GM18873 (cell line): Measurements from ENCODE around the gene PRR23E.

ENCODE experiments used
- ATAC-seq: cut with Tn5 transposase; IDR thresholded peaks from one replicate; pipeline ENCODE4 v1.9.1; 2021; ENCODE audit warnings: mild to moderate bottlenecking, moderate library complexity, moderate number of reproducible peaks; ENCODE audit not compliant: unreplicated experiment, low FRiP score

Gene PRR23E

DNA sequence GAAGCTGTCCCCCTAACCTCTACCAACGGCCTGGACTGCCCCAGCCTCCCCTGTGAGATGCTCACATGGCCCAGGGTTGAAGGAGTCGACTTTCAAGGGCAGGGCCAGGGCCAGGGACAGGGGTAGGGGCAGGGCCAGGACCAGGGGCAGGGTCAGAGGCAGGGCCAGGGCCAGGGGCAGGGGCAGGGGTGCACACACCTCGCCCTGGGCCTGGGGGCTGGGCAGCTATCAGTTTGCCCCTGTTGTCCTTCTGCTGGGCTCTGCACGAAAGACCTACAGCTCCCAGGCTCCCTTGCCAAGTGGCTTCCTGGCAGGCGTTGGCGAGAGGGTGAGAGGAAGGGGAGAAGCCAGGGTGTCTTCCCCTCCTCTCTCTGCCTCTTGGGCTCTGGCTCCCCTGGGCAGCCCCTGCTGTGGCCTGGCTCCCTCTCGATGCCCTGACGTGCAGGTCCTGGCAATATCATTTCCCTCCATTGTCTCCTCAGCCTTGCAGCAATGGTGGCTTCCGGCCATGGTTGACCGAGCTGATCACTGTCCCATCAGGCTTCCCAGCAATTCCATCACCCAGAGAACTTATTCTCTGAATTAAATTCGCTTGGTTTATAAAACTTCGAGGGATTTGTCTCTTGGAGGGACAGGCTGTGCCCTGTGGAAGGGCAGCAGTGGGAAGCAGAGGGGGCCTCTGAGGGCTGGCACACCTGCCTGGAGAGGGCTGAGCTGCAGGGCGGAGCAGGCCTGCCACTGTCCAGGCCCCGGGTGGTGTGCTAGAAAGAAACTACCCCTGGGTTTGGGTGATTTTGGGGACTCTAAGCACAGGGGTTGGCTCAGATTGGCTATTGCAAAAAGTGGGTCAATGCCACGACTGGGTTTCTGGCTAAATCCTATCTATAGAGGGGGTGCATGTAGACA, 13.9 kb downstream of the PRR23E start:
- ATAC-seq: no peak

DNA sequence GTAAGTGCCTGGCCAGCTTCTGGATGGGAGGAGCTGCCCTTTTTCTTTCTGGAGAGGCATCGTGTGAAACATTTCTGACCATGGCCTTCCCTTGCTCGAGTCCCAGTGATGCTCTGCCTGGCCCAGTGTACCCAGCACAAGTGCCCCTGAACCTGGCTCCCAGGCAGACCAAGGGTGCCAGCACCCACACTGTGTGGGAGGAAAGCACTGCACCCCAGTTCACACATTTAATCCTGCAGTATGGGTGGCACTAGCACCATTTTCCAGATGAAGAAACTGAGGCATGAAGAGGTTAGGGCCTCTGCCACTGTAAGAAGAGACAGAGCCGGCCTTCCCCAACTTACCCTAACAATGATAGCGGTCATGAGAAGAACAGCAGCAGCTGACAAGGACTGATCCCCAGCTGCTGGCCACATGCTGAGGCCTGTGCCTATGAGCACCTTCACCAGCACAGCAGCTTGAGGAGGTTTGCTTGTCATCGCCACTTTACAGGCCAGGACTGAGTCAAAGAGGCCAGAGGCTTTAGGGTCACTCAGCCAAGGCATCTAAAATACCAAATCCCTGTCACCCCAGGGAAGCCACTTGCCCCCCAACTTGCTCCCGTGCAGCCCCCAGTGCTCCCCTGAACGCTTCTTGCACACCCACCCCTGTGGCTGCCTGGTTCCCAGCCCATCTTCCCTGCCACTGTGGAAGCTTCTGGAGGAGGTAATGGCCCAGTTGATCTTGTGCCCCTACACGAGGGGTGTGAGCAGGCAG, 15.0 kb downstream of the PRR23E start:
- ATAC-seq: no peak

DNA sequence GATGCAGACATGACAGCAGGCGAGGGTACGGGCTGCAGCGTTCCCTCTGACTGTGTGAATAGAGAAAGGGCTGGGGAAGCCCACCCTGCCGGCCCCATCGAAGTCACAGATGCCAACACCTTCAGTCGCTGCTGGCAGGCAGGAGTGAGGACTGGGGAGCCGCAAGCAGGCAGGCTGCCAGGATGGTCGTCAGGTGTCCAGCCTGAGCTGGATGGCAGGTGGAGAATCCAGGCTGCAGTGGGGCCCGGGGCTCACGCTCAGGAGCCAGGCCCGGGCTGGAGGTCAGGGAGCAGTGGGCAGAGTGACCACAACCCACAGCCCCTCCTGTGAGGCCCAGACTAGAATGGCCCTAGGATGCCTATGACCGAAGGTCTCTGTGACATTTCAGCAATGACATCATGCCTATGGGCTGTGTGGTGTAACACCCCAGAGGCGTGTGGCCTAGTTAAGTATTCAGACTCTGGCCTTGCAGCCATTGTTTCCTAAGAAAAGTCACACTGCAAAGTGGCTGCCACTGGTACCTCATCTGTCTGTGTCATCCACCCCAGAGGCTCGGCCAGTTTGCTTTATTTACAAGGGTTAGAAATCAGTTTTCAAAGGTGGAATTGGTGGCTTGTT, 15.7 kb downstream of the PRR23E start:
- ATAC-seq: no peak

DNA sequence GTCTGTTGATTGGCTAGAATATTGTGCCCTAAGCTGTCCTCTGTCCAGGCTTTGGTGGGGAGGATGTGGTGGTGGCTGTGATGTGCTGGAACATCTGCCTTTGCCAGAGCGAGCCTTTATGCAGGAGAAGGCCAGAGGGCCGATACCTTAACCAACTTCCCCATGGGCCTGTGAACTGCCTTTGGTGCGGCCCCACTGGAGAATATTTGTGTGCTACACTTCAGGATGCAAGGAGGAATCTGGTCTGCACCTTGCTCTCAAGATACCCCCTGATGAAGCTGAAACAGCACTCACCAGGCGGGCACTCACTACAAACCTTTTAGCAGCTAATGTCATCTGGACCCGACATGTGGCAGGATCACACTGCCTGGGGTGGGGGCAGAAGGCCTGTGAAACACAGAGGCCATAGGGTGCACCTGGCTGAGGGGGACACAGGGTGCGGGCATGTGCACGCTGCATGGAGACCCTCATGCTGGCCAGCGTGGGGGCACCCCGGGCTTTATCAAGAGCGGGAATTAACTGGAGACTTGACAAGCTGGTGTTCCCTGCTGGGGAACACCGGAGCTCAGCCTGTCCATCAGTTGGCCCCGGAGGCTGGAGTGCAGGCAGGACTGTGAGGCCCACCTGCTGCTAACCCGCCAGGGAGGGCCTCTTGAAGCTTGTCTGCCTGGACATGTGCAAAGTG, 16.4 kb downstream of the PRR23E start:
- no peak for ATAC-seq

DNA sequence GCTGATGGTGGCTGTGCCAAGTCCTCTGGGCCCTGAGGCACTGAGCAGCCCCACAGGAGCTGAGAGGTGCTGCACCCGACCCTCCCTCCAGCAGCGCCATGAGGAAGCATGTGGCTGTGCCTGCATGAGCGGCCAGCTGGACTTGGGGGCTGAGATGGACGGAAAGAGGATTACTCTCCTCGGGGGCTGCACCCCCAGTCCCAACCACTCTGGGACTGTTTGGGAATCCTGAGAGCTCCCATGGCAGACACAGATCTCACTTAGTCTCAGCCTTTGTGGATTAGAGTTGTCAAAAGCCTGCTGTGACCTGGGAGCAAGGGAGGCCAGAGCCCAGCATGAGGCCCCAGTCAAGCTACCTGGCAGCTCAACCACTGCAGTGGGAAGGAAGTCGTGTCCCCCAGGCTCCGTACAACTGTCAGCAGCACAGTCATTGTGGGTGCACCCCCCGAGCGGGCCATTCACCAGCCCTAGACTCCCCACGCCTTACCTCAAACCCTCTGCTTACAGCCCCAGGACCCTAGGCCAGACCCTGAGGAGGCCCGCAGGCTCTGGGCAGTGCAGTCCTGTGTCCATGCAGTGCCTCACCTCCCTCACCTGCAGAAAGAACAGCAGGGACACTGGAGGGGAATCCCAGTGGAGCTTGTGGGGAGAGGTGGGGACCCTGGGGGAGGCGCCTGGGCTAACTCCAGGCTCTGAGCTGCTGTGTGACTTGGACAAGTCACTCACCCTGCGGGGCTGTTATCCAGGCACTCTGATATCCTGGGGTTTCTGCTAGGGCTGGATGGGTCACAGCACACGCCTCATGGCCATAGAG, 17.1 kb downstream of the PRR23E start:
- ATAC-seq: no peak

DNA sequence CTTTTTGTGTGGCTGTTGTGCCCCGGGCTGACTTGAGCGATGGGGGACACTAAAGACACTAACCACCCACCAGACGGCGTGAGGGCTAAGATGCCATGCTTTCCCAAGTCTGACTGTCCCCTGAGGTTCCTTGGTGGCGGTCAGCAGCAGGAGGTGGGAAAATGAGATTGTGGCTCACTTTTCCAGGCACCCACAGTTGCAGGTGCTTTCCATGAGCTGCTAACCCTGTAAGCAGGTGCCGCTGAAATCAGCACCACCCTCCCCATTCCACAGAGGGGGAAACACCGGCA, 17.7 kb downstream of the PRR23E start:
- no peak for ATAC-seq

DNA sequence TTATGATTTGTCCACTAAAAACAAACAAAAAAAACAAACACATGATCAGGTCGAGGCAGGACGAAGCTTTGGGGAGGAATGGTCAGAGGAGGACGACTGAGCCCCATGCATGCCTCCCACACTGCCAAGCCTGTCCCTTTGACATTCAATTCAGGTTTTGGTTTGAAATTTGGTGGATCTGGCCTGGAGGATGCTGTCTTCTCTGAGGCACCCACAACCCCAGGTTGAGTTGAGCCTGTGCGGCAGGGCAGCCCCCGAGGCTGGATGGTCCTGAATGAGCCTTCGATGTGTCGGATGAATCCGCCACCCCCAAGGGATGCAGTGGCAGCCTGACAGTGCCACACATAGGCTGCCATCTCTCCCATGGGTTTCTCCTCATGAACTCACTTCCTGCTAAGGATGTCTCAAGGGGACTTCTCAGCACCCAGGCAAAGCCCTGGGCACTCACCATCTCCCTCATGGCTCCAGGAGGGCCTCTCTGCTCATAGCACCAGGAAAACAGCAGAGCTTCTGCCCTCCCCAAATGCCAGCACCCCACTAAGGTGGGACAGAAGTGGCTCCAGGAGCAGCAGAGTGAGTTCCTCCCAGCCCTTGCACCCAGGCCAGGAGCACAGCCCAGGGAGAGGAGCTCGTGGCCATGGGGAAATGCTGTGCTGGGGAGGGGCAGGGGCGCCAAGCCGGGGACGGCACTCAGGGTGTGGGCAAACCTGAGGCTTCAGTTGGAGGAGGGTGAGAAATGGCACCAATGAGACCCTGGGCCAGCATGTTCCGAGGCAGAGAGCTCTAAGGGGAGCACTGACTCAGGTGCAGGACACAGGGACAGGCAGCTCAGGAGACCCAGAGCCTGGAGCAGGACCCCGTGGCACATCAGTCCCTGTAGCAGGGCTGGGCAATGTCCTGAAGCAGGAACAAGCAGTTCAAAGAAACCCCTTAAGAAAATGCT, 18.5 kb downstream of the PRR23E start:
- ATAC-seq: no peak

DNA sequence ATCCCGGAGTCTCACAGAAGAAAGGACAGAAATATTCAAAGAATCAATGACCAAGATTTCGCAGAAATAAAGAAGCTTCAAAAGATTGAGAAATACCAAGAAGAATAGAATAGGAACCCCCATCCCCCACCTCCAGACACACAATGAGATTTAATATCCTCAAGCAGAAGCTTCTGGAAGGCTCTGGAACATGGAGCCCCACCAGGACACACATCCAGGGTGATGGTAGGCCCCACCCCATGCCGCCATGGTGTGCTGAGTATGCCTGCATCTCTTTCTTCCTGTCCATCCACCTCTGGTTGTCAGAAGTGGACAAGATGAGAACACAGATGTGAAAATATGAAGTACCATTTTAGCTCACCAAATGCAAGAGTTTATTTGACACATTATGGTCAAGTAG, 19.3 kb downstream of the PRR23E start:
- ATAC-seq: no peak

DNA sequence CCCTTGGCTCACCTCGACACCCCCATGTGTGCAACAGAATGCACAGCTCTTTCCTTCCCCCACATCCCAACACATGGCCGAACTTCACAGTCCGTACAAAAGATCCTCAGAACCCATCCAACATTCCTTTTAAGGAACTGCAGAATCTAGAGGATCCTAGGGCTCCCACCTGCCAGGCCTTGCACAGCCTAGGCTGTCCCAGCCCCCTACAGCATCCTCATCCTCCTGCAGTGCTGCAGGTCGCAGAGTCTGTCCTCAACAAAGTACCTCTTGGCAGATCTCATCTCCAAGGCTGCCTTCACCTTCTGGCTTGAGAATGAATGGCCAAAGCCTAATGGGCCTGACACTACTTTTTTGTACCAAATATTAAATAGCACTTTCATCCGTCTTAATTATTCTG, 19.8 kb downstream of the PRR23E start:
- no peak for ATAC-seq

DNA sequence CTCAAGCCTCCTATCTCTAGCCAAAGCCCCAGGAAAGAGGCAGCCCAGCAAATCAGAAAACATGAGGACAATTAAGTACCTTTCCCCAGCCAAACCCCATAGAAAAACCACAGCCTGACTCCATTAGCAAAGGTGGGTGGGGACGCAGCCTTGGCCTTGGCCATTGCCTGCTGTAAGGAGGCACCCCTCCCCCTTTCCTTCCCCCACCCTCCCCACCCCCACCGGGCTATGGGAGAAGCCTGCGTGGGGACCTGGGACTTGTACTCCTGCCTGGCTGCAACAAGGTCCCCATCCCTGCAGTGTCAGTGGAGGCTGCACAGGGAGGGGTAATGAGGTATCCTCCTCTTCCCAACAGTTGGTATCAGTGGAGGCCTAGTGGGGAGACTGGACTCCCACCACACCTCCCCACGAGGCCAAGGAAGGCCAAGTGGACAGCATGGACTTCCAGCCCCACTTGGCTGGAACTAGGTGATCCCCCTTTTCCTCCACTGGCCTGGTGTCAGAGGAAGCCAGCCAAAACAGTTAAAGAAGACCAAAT, 20.5 kb downstream of the PRR23E start:
- no peak for ATAC-seq

DNA sequence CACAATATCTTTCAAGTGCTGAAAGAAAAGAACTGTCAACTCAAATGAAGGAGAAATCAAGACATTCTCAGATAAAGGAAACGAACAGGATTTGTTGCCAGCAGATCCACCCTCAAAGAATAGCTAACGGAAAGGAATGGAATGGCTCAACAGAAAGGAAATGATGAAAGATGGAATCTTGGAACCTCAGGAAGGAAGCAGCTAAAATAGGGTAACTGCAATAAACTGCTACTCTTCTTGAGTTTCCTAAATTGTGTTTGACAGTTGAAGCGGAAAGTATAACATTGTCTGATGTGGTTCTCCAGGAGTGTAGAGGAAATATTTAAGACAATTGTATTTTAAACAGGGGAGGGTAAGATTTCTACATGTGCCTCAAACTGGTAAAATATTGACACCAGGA, 22.0 kb downstream of the PRR23E start:
- ATAC-seq: no peak

DNA sequence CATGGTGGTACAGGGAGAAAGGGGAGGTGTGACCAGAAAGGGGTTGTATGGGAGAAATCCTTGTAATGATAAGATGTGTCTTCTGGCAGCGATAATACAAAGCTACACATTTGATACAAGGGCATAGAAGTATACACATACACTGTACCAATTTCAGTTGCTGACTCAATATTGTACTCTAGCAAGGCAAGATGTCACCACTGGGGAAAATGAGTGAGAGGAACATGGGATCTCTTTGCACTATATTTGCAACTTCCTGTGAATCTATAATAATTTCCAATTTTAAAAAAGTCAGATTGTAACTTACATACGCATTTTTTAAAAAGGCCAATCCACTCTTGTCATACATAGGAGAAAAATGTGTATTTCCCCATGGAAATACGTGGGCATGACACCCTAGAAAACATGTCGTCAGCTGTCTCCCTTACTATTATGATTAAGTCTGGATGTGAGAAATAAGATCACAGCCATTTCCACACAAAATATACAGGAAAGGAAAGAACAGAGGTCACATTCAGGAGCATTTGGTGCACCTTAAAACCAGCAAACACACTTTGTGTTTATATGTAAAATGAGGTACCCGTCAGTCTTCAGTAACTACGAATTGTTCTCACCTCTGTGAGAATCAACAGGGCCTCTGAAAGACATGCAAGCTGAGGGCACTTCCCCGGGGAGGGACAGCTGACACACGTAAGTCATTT, 22.9 kb downstream of the PRR23E start:
- no peak for ATAC-seq

DNA sequence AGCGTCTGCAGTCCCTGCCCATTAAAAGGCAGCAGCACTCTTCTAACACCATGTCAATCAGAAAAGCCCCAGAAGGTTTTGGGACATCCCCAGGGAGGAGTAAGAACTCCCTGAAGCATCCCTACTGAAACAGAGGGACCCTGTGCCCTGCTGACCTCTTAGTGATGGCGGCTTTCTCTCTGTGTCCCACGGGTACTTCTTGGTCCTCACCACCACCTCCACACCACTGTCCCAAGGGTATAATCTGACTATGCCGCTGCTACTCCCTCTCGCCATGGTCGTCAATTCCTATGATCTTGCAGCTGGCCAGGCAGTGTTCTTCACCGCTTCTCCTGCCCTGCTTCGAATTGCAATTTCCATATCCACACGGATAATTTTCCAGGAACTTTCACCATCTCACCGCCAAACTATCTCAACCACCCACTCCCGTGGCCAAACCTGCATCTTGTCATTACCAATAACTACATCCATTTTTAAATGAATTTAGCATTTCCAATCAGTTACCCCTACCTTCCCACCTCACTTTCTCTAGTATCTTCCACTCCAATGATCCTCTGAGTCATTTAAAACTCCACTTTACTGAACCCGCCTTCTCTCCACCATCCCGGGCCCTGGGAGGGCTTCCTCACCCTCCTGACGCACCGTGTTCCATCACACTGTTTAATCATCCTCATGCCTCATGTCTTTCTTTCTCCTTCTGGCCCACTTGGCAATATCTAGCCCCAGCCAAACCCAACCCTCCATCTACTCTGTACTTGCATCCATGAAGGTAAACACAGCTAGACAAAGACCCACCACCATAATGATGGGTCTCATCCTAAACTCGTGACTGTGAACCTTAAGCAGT, 23.7 kb downstream of the PRR23E start:
- ATAC-seq: no peak

DNA sequence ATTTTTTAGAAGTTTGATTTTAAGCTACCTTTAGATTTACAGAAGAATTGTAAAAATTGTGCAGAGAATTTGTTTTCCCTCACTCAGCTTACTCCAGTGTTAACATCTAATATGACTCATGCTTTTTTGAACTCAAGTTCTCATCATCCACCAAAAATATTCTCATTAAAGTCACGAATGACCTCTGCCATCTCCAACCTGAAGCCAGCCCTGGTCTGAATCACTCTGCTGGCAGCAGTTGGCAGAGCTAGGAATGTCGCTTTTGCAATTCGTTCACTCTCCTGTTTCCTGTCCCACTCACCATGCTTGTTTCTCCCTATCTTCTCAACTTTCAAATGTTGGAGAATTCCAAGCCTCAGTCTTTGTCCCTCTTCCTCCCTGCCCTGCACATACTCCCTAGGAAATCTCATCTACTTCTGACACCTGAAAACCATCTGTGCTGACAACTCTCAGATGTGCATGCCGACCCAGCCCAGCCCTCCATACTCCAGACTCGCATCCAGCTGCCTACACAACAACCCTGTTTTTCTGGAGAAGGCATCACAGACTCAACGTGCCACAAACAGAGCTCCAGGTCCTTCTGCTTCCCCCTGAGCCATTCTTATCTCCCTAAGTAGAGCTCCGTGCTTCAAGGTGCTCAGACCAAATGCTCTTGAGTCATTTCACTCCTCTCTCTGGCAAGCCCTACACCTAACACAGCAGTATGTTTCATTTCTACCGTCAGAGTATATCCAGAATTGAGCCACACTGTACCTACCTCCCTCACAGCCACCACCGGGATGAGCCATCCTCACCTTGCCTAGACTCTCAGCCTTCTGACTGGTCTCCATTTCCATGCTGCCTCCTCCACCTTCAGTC, 24.9 kb downstream of the PRR23E start:
- ATAC-seq: no peak

DNA sequence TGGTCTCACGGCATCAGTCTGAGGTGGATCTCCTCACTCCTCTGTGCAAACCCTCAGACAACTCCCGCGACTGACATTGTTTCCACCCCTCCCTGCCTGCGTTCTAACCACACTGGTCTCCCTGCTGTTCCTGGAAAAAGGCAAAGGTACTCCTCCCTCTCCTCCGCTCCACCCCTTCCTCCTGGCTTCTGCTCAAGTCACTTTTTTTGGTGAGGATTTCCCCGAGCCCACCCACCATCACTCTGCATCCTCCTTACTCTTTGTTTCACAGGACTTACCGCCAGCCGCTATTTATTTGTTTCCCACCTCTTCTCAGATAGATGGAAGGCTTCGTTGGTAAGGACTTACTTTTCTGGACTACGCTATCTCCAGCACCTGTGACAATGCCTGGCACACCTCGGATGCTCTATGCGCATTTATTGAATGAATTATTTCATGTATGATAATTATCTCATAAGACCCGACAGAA, 25.6 kb downstream of the PRR23E start:
- no peak for ATAC-seq

DNA sequence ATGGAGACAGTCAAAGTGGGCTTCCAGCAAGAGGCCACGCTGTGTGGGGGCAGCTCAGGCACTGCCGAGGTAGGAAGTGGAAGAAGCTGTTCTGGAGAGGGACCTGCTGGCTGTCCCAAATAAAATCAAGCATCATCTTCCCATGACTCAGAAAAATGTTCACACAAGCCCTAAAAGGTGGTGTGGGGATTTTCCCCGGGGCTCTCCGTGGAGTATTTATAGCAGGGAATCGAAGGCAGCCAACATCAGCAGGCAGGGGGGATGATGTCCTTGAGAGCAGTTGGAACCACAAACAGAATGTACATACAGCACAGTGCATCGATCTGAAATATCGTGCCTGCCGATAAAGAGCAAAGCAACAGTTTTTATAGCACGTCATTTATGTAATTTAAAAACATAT, 27.6 kb downstream of the PRR23E start:
- ATAC-seq: no peak
